ENCODE results near the gene IL17RB. TPM values are rescaled to one million over a fixed set of nuclear protein-coding genes. Genes with fewer than 3 reads are reported as not detected.

IL17RB gene
- total RNA-seq, 2 experiments from 2014 or later = 0.31 to 0.32 TPM

- Mint-ChIP-seq H3K9me3 (ENCODE audit: insufficient read depth) (no peaks in the 10 kb centered on the region), H3K4me1 (ENCODE audit: low read depth) (peaks cover 2% of the 10 kb centered on the region), H3K36me3 (ENCODE audit: low read depth) (no peaks in the 10 kb centered on the region), H3K27me3 (ENCODE audit: low read depth) (peaks cover 42% of the 10 kb centered on the region), H3K4me3 (no peak overlapping the region), H3K27ac (no peak overlapping the region)
- no peak for DNase-seq
- ChIA-PET POLR2A (no interaction called here), CTCF (no interaction called here)
- no peak for ATAC-seq
Observed at GRCh38 chr3:53843195-53844177, 2.9 kb upstream of the IL17RB start.

GRCh38 chr3:53844262-53845102 is 1.9 kb upstream of the IL17RB start:
- ChIA-PET POLR2A (no interaction called here), CTCF (no interaction called here)
- H3K4me1 Mint-ChIP-seq (ENCODE audit: low read depth) = peaks cover 2% of the 10 kb centered on the region
- H3K36me3 Mint-ChIP-seq (ENCODE audit: low read depth) = no peaks in the 10 kb centered on the region
- no peak for ATAC-seq
- H3K4me3 Mint-ChIP-seq = no peak overlapping the region
- H3K27ac Mint-ChIP-seq = no peak overlapping the region
- DNase-seq = no peak
- H3K9me3 Mint-ChIP-seq (ENCODE audit: insufficient read depth) = no peaks in the 10 kb centered on the region
- H3K27me3 Mint-ChIP-seq (ENCODE audit: low read depth) = peaks cover 45% of the 10 kb centered on the region

GRCh38 chr3:53845103-53845880 is 1.1 kb upstream of the IL17RB start:
- ChIA-PET CTCF (no interaction called here), POLR2A (no interaction called here)
- peaks cover 2% of the 10 kb centered on the region for H3K4me1 Mint-ChIP-seq (ENCODE audit: low read depth)
- H3K27ac Mint-ChIP-seq = no peak overlapping the region
- peaks cover 49% of the 10 kb centered on the region for H3K27me3 Mint-ChIP-seq (ENCODE audit: low read depth)
- ATAC-seq (no peak), DNase-seq (no peak)
- no peaks in the 10 kb centered on the region for H3K9me3 Mint-ChIP-seq (ENCODE audit: insufficient read depth)
- H3K4me3 Mint-ChIP-seq = peak overlapping the region; percentile 46
- no peaks in the 10 kb centered on the region for H3K36me3 Mint-ChIP-seq (ENCODE audit: low read depth)

GRCh38 chr3:53845881-53846133 is 561 bp upstream of the IL17RB start:
- Mint-ChIP-seq H3K27ac (no peak overlapping the region), H3K9me3 (ENCODE audit: insufficient read depth) (no peaks in the 10 kb centered on the region), H3K27me3 (ENCODE audit: low read depth) (peaks cover 47% of the 10 kb centered on the region), H3K4me1 (ENCODE audit: low read depth) (peaks cover 2% of the 10 kb centered on the region), H3K36me3 (ENCODE audit: low read depth) (no peaks in the 10 kb centered on the region), H3K4me3 (peak overlapping the region; percentile 18)
- POLR2A ChIA-PET = no interaction called here
- peak; percentile 57 for ATAC-seq
- CTCF ChIA-PET = no interaction called here
- DNase-seq = no peak

GRCh38 chr3:53846851-53847155 is 435 bp downstream of the IL17RB start:
- H3K4me1 Mint-ChIP-seq (ENCODE audit: low read depth) = peaks cover 2% of the 10 kb centered on the region
- CTCF ChIA-PET = no interaction called here
- H3K36me3 Mint-ChIP-seq (ENCODE audit: low read depth) = no peaks in the 10 kb centered on the region
- POLR2A ChIA-PET = interaction anchor here (0.9 kb wide), 1 partner anchor 10 kb away, joined by 4 read pairs; no protein-coding TSS in a partner anchor
- peaks cover 47% of the 10 kb centered on the region for H3K27me3 Mint-ChIP-seq (ENCODE audit: low read depth)
- DNase-seq = no peak
- no peak for ATAC-seq
- no peak overlapping the region for H3K27ac Mint-ChIP-seq
- no peaks in the 10 kb centered on the region for H3K9me3 Mint-ChIP-seq (ENCODE audit: insufficient read depth)
- H3K4me3 Mint-ChIP-seq = peak overlapping the region; percentile 52

GRCh38 chr3:53849916-53850315 is 3.5 kb downstream of the IL17RB start:
- Mint-ChIP-seq H3K27me3 (ENCODE audit: low read depth) (peaks cover 34% of the 10 kb centered on the region), H3K4me3 (no peak overlapping the region), H3K36me3 (ENCODE audit: low read depth) (no peaks in the 10 kb centered on the region), H3K9me3 (ENCODE audit: insufficient read depth) (no peaks in the 10 kb centered on the region), H3K4me1 (ENCODE audit: low read depth) (peaks cover 2% of the 10 kb centered on the region), H3K27ac (no peak overlapping the region)
- ATAC-seq (no peak), DNase-seq (no peak)
- CTCF ChIA-PET = no interaction called here
- POLR2A ChIA-PET = no interaction called here

- Mint-ChIP-seq H3K36me3 (ENCODE audit: low read depth) (no peaks in the 10 kb centered on the region), H3K4me1 (ENCODE audit: low read depth) (peaks cover 2% of the 10 kb centered on the region), H3K27me3 (ENCODE audit: low read depth) (peaks cover 28% of the 10 kb centered on the region), H3K9me3 (ENCODE audit: insufficient read depth) (no peaks in the 10 kb centered on the region), H3K4me3 (no peak overlapping the region), H3K27ac (no peak overlapping the region)
- POLR2A ChIA-PET = no interaction called here
- CTCF ChIA-PET = no interaction called here
- DNase-seq (no peak), ATAC-seq (no peak)
Observed at GRCh38 chr3:53850895-53851294, 4.5 kb downstream of the IL17RB start.

GRCh38 chr3:53856964-53857363 is 10.6 kb downstream of the IL17RB start:
- H3K4me1 Mint-ChIP-seq (ENCODE audit: low read depth) = peaks cover 11% of the 10 kb centered on the region
- no peak for ATAC-seq

GRCh38 chr3:53858096-53858741 is 11.9 kb downstream of the IL17RB start:
- POLR2A ChIA-PET = no interaction called here
- CTCF ChIA-PET = no interaction called here
- Mint-ChIP-seq H3K27me3 (ENCODE audit: low read depth) (peaks cover 4% of the 10 kb centered on the region), H3K9me3 (ENCODE audit: insufficient read depth) (no peaks in the 10 kb centered on the region), H3K27ac (no peak overlapping the region), H3K4me3 (no peak overlapping the region), H3K36me3 (ENCODE audit: low read depth) (peaks cover 19% of the 10 kb centered on the region), H3K4me1 (ENCODE audit: low read depth) (peaks cover 11% of the 10 kb centered on the region)
- DNase-seq = no peak
- no peak for ATAC-seq

More at GRCh38 chr3:53856964-53857363, 10.6 kb downstream of the IL17RB start:
- Mint-ChIP-seq H3K36me3 (ENCODE audit: low read depth) (peaks cover 12% of the 10 kb centered on the region), H3K27me3 (ENCODE audit: low read depth) (peaks cover 8% of the 10 kb centered on the region), H3K9me3 (ENCODE audit: insufficient read depth) (no peaks in the 10 kb centered on the region), H3K27ac (no peak overlapping the region), H3K4me3 (no peak overlapping the region)
- ChIA-PET CTCF (no interaction called here), POLR2A (interaction anchor here (1.1 kb wide), 1 partner anchor 10 kb away, joined by 4 read pairs; no protein-coding TSS in a partner anchor)
- no peak for DNase-seq

GRCh38 chr3:53859178-53859577 is 12.8 kb downstream of the IL17RB start:
- DNase-seq (no peak), ATAC-seq (no peak)
- CTCF ChIA-PET = no interaction called here
- peaks cover 23% of the 10 kb centered on the region for H3K36me3 Mint-ChIP-seq (ENCODE audit: low read depth)
- no peak overlapping the region for H3K4me3 Mint-ChIP-seq
- peaks cover 2% of the 10 kb centered on the region for H3K27me3 Mint-ChIP-seq (ENCODE audit: low read depth)
- POLR2A ChIA-PET = no interaction called here
- no peak overlapping the region for H3K27ac Mint-ChIP-seq
- no peaks in the 10 kb centered on the region for H3K9me3 Mint-ChIP-seq (ENCODE audit: insufficient read depth)
- H3K4me1 Mint-ChIP-seq (ENCODE audit: low read depth) = peaks cover 11% of the 10 kb centered on the region

GRCh38 chr3:53860196-53860595 is 13.8 kb downstream of the IL17RB start:
- ATAC-seq (no peak), DNase-seq (no peak)
- H3K9me3 Mint-ChIP-seq (ENCODE audit: insufficient read depth) = no peaks in the 10 kb centered on the region
- CTCF ChIA-PET = no interaction called here
- no peak overlapping the region for H3K27ac Mint-ChIP-seq
- no peak overlapping the region for H3K4me3 Mint-ChIP-seq
- H3K27me3 Mint-ChIP-seq (ENCODE audit: low read depth) = no peaks in the 10 kb centered on the region
- peaks cover 11% of the 10 kb centered on the region for H3K4me1 Mint-ChIP-seq (ENCODE audit: low read depth)
- peaks cover 30% of the 10 kb centered on the region for H3K36me3 Mint-ChIP-seq (ENCODE audit: low read depth)
- POLR2A ChIA-PET = no interaction called here
